ENCODE measurements around the gene NR2F6.

NR2F6 gene

DNA sequence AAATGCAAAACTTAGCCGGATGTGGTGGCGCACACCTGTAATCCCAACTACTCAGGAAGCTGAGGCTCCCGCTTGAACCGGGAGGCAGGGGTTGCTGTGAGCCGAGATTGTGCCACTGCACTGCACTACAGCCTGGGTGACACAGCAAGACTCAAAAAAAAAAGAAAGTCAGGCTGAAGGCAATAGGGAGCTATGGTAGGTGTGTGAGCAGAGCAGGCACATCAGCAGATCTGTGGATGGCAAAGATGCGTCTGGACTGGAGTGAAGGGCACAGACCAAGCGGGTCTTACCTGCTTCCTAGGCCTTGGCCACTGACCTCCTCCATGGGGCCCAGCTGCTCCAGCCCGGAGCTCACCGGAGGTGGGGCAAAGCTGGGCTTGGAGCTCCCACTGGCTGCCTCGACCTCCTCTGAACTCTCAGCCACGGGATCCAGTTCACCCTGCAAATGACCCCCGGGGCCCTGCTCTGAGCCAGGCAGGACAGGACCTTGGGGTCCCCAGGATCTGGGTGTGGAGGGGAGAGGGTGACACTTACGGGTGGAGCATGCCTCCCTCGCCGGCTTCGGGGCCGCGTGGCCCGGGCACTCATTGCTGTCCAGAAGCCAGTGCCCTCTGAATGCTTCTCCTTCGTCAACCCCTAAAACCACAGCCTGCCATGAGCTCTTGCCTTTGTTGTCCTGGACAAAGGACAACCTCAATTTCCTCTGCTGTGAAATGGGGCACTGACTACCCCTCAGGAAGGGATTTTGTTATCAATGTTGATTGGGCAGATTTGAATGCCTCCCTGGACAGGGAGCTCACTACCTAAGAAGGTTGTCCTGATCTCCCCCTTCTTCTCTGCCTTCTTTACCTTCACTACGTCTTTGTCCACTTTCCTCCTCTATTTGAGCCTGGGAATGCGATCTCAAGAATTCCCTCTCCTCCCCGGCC, 18.3 kb upstream of the NR2F6 start:
- DNase-seq (ENCODE audit: low spot score): no peak

DNA sequence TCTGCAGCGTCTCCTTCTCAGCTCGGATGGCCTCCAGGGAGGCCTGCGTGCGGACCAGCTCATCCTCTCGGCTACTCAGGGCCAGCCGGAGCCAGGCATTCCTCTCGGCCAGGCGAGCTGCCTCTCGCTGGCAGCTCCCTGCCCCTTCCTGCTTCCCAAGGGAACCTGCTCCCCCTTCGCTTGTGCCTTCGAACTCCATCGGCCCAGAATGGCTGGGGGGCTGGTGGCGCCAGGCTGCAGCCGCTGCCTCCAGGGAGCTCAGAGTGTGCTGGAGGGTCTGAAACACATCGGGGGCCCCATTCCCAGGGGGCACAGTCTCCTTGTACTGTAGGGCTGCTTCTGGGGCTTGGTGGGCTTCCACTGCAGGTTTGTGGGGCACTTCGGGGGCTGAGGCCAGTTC, 16.8 kb upstream of the NR2F6 start:
- DNase-seq (ENCODE audit: low spot score): no peak

GRCh38 chr19:17260842-17261325, 15.2 kb upstream of the NR2F6 start:
- peak; percentile 80 for DNase-seq (ENCODE audit: low spot score)

DNA sequence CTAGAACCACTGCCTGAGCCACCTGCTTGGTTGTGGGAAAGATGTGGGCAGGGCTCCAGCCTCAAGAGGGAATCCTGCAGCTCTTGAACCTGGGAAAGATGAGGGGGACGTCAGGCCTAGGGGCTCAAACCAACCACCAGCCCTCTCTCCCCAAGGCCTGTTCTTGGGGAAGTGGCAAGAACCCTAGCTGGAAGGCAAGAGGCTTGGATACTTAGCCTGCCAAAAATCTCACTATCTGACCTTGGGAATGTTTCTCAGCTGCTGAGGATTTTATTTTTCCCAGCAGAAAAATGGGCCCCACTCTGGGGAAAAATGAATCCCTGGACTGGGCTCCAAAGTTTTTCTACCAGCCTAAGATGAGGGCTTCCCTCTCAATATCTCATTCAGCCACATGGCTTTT, 14.2 kb upstream of the NR2F6 start:
- no peak for DNase-seq (ENCODE audit: low spot score)

DNA sequence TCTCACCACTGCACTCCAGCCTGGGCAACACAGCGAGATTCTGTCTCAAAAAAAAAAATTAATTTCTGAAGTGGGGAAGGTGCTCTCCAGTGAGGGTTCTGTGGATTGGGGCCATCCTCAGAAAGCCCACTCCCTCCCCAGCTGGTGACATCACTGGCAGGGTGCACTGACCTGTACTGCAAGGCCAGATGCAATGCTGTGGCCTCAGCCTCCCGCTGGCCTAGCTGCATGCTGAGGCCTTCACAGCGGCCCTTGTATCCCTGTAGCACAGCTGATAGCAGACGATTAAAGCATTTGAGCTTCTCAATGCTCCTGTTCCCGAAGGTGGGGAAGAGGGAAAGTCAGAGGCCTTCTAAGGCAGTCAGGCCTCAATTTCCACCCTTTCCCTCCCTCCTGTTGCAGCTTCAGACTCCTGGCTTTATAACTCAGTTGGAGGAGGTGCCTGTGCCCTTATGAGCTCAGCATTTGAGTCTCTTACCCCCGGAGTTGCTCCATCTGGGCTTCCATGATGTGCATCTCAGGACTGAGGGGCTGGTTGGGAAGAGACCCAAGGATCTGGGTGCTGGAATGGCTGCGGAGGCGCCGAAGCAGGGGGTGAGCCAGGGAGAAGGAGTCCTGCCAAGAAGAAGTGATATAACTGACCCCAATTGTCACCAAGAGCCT, 13.5 kb upstream of the NR2F6 start:
- no peak for DNase-seq (ENCODE audit: low spot score)

GRCh38 chr19:17256130-17256529, 10.4 kb upstream of the NR2F6 start:
- DNase-seq (ENCODE audit: low spot score): no peak

DNA sequence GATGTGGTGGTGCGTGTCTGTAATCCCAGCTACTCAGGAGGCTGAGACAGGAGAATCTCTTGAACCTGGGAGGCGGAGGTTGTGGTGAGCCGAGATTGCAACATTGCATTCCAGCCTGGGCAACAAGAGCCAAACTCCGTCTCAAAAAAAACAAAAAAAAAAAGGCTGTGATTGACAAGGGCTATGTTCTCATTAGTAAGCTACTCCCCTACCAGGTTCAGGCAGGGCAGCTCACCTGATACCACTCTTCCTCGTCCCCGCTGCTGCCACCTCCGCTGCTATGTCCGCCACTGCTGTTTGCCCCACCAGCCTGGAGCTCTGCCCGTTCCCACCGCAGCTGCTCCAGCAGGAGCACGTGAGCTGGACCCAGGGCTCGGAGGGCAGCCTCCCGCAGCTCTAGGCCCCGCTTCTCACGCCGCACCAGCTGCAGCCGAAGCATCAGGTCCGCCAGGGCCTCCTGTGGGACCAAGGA, 9.5 kb upstream of the NR2F6 start:
- no peak for DNase-seq (ENCODE audit: low spot score)

- DNase-seq (ENCODE audit: low spot score): no peak
Observed at GRCh38 chr19:17254636-17255035, 8.9 kb upstream of the NR2F6 start.

DNA sequence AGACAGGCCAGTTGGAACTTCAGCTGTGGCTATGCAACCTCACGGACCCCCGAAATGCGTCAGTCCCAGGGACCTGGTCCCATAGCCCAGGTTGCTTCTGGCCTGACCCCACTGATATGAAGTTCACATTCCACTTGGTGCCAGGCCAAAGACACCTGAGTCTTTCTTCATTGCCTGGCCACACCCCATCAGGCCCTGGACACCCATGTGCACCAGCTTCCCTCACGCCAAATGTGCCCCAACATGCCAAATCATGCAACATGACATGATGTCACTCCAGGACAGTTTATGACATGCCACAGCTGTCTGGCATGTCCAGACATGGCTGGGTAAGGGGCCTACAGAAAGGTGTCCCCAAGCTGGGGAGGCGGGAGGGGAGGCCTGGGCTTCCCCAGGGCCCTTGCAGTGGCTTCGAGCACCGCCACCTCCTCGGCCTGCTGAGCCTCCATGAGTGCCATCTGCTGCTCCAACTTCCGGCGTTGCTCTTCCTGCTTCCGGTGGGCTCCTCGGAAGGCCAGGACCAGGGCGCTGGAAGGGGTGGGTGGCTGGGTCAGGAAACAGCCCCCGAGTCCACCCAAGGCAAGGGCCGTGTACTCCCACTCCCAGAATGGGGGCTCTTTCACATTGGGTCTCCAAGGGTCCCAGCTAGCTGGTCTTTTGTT, 4.3 kb upstream of the NR2F6 start:
- no peak for DNase-seq (ENCODE audit: low spot score)

DNA sequence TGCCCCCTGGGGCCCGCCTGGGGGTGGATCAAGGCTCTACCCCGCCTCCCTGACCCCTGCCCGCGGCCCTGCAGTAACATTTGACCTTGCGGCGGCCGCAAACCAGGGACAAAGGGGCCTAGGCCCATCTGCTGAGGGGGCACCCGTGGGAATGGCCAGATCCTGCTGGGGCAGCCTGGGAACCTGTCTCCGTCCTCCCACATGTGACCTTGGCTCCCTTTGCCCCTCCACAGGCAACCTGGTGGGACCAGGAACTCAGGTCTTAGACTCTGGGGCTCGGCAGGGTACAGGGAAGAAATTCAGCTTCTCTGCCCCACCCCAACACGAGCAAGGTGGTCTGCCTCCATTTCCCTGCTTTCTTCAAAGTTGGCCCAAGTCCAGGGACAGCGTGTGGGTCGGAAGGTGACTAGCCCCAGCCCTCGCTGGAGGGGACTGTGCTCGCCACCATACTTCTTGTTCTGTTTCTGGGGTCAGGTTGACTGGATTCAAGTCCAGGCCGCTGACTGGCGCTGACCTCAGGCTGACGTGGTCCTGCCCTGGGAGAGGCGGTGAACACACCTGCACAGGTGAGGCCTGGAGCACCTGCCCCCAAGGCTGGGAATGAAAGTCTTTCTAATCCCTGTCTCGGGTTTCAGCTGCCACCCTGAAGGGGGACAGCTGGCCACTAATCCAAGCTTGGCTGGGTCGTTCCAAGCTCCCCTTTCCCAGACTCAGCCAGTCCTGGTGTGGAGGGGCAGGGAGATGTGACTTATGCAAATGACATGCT, 2.5 kb upstream of the NR2F6 start:
- no peak for DNase-seq (ENCODE audit: low spot score)

DNA sequence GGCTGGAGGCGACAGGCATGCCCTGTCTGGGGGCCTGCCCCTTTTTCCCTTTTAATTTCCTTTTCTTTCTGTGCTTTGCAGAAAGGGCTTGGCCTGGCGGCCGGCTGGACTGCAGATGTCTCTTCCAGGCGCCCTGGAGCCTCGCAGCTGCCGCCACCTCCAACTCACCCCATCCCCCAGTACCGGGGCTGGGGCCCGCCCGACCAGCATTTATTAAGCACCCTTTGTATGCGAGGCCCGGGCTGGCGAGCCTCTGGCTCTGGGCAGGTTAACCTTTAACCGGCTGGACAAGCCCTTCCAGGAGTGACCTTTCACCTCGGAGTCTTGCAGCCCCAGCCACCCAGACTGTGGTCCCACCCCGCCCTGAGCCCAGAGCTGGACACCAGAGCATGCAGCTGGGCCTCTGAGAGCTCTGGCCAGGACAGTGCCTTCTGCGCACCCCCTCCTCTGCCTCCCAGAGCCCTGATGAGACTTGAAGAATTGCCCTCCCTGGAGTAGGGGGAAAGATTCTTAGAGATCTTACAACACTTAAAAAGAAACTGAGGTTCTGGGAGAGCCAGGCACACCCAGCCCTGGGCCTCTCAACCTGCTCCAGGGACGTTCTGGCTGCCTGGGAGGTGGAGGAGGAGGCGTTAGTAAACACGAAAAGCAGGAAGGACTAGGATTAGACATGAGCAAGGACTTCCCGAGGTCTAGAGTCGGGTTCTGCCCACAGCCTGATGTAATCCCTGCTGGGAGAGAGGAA, 1.1 kb upstream of the NR2F6 start:
- no peak for DNase-seq (ENCODE audit: low spot score)

DNA sequence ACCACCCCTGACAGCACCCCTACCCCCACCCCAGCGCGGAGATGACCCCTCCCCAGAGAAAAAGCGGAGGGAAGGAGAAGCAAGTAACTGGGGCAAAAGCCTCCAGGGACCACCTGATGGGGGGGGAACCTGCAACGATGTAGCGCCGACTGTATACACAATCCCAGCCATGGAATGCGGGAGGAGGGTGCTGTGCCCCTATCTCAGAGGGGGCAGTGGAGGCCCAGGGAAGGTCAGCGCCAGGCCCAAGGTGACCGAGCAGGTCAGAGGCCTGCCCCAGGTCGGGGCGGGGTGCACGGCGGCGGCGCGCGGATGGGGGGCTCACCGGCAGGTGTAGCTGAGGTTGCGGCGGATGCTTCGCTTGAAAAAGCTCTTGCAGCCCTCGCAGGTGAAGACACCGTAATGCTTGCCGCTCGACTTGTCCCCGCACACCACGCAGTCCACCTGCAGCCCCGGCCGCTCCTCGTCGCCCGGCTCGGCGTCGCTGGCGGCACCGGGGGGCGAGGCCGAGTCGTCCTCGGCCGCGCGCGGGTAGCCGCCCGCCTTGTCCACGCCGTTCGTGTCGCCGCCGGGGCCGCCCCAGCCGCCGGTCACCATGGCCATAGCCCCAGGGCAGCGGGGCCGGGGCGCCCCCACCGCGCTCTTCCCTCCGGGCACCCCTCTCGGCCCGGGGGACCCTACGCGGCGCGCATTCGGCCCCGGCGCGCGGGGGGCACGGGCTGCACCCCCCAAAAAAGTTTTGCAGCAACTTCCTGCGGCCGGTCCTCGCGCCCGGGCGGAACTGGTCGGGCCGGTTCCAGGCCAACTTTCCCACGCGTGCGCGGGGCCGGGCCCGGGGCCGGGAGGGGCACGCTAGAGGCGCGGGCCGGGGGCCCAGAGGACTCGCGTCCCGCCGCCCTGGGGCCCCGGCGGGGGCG, 843 bp downstream of the NR2F6 start:
- DNase-seq (ENCODE audit: low spot score): no peak

DNA sequence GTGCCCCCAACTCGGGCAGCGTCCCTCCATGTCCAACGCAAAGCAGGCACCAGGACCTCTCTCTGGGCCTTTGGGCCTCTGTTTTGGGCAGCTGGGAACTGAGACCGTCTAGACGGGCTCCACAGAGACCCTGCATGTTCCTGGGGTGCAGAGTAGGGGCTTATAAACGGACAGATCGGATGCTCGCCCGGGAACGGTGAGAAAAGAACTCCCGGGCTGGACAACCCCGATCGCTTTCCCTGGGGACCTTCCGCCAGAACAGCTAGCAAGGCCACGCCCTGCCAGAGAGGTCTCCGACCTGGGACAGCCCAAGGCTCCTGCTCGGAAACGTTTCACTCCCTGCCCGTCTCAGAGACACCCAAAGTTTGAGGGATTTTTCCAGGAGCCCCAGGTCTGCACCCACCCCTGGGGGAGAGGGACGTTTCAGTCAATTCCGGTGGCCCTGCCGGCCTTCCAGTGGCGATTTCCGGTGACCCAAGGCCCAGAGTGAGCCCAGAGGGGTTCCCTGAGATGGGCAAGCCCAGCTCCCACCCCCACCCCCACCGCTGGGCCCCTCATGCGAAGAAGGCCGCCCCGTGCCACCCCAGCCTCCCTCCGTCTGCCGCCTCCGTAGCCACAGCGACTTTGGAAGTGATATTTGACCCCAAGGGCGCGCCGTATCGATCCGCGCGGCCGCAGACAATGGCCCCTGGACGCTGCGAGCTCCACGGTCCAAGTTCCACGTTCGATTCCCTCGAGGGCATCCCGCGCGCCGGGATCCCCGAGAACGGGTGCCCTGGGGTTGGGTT, 1.7 kb downstream of the NR2F6 start:
- peak; percentile 54 for DNase-seq (ENCODE audit: low spot score)

DNA sequence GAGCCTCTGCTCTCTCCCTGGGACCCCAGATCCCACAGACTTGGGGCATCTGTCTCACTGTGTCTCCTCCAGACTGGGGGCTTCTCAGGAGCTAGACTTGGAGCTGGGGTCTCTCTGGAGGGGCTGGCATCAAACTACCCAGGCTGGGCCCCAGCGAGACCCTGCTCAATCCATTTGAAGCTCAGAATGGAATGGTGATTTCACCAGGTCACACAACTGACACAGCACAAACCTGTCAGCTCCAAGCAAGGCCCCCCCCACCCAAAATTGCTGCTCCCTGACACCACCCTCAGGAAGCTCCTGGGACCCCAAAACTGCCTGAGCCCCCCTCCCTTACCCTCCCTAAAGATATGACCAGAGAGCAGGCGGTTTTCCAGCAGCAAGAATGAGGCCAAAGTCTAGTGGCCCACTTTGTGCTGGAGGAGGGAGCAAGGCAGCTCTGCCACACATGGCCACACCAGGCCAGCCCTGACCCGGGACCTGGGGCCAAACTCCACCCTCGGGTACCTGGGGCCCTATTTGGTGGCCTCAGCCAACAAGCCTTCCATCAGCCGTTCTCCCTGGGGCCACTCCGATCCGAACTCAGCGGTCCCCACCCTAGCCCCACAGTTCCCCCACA, 2.4 kb downstream of the NR2F6 start:
- no peak for DNase-seq (ENCODE audit: low spot score)

GRCh38 chr19:17242431-17243208, 3.1 kb downstream of the NR2F6 start:
- DNase-seq (ENCODE audit: low spot score): no peak

DNA sequence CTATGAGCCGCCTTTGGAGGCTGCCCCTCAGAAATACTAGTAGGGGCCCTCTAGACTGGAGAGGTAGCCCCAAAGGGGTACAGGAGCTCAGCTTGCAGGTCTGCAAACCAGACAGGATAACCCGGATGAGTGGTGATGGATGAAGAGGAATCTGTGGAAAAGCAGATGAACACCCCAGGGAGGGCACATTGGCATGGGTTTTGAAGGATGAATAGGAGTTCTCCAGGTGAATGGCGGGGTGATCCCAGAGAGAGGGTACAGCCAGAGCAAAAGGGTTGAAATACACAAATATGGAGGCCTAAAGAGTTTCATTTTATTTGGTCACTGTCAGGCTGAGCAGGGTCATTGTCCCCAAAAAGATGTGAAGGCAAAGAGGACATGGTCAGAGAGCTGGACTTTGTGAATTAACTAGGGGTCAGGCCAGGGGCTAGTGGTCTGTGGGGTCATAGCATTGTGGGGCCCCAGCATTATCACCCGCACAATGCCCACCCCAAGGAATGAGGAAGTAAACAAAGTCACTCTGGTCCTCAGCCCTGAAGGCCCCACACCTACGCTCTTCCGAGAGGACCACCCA, 4.8 kb downstream of the NR2F6 start:
- no peak for DNase-seq (ENCODE audit: low spot score)

GRCh38 chr19:17240062-17240752, 5.5 kb downstream of the NR2F6 start:
- DNase-seq (ENCODE audit: low spot score): no peak

Measured in cerebellar cortex (tissue), 1 donor.